ENCODE results near the gene UNK.

The UNK gene

GRCh38 chr17:75784473-75785015, at the start of gene UNK:
TSS of gene UNK (plus strand) at chr17:75784806. CDS start at chr17:75784881, 75 bp downstream.
- peak; percentile 99 for DNase-seq (ENCODE audit: extremely low read depth, low read depth)
- no peak for TF ChIP-seq CTCF (IDR thresholded peaks at IDR 0.05; ENCODE audit: low read depth, low read length)

- TF ChIP-seq CTCF (IDR thresholded peaks at IDR 0.05; ENCODE audit: low read depth, low read length): no peak
- no peak for DNase-seq (ENCODE audit: extremely low read depth, low read depth)
Observed at GRCh38 chr17:75736173-75736835, 48.3 kb upstream of the UNK start.

GRCh38 chr17:75737133-75737962, 47.3 kb upstream of the UNK start:
- DNase-seq (ENCODE audit: extremely low read depth, low read depth): no peak
- TF ChIP-seq CTCF (IDR thresholded peaks at IDR 0.05; ENCODE audit: low read depth, low read length): no peak

- no peak for TF ChIP-seq CTCF (IDR thresholded peaks at IDR 0.05; ENCODE audit: low read depth, low read length)
- DNase-seq (ENCODE audit: extremely low read depth, low read depth): no peak
Observed at GRCh38 chr17:75738218-75738802, 46.3 kb upstream of the UNK start.

GRCh38 chr17:75739174-75739573, 45.4 kb upstream of the UNK start:
- TF ChIP-seq CTCF (IDR thresholded peaks at IDR 0.05; ENCODE audit: low read depth, low read length): no peak
- DNase-seq (ENCODE audit: extremely low read depth, low read depth): no peak

GRCh38 chr17:75739801-75740200, 44.8 kb upstream of the UNK start:
- TF ChIP-seq CTCF (IDR thresholded peaks at IDR 0.05; ENCODE audit: low read depth, low read length): no peak
- DNase-seq (ENCODE audit: extremely low read depth, low read depth): no peak

GRCh38 chr17:75740215-75740614, 44.4 kb upstream of the UNK start:
- no peak for TF ChIP-seq CTCF (IDR thresholded peaks at IDR 0.05; ENCODE audit: low read depth, low read length)
- DNase-seq (ENCODE audit: extremely low read depth, low read depth): no peak

Measured in AG09319 (cell line).